Stomach (tissue), 9 donors: ENCODE measurements around the gene KIF5A. TPM values are rescaled to one million over a fixed set of nuclear protein-coding genes. Genes with fewer than 3 reads are reported as not detected.

Source experiments
- DNase-seq, 2 donors: peaks; one replicate each; pipeline versions ENCODE4 v3.0.0 to v3.0.0-alpha.2; 2013 to 2019
- H3K27ac ChIP-seq, 5 donors: fragments of 200-600 bp in 4 of 5; sonication (generic) in 4 of 5; one replicate each; pipeline ENCODE4 v1.5.1; 2013 to 2019; ENCODE audit warnings: mild to moderate bottlenecking in 1 of 5, moderate library complexity in 1 of 5
- H3K27me3 ChIP-seq, 3 donors: fragments of 200-600 bp; sonication (generic); one replicate each; pipeline ENCODE4 v1.5.1; 2017 to 2019; ENCODE audit warnings: mixed run types in 1 of 3
- H3K36me3 ChIP-seq, 4 donors: fragments of 200-600 bp; sonication (generic); 1 replicate in 3 of 4; 2 replicates in 1 of 4; pipeline ENCODE4 v1.5.1; 2016 to 2019
- H3K4me1 ChIP-seq, 4 donors: fragments of 200-600 bp; sonication (generic); one replicate each; pipeline ENCODE4 v1.5.1; 2016 to 2019
- H3K4me3 ChIP-seq, 4 donors: fragments of 200-600 bp; sonication (generic) in 3 of 4; one replicate each; pipeline ENCODE4 v1.5.1; 2016 to 2019; ENCODE audit warnings: mild to moderate bottlenecking in 1 of 4
- H3K9me3 ChIP-seq, 4 donors: fragments of 200-600 bp; sonication (generic); one replicate each; pipeline ENCODE4 v1.5.1; 2016 to 2019
- EP300 ChIP-seq: sonication (generic); formaldehyde crosslinking; IDR thresholded peaks from one replicate; pipeline ENCODE4 v1.6.1; 2017; ENCODE audit warnings: antibody characterized with exemption
- POLR2A ChIP-seq, 4 donors: fragments of 450-650 bp; IDR thresholded peaks; one replicate each; pipeline ENCODE4 v1.6.1; 2016; ENCODE audit warnings: antibody characterized with exemption in 4 of 4, control low read depth in 2 of 4, mild to moderate bottlenecking in 1 of 4, moderate library complexity in 1 of 4
- POLR2AphosphoS5 ChIP-seq, 3 donors: sonication (generic); formaldehyde crosslinking; IDR thresholded peaks; one replicate each; pipeline ENCODE4 v1.6.1; 2016; ENCODE audit warnings: antibody characterized with exemption in 3 of 3
- WGBS, 5 donors: extraction: QIAGEN DNeasy Blood & Tissue Kit in 3 of 5; methylation state at CpG; one replicate each; pipeline versions ENCODE4 v1.1.5 to v1.1.7; 2013 to 2018; 5-methylcytosine and 5-hydroxymethylcytosine counted together
- intact Hi-C: fragments of 100-400 bp; cut with DNase I; formaldehyde crosslinking; loops from one replicate; pipeline ENCODE4 v1.15.1; 2023; ENCODE audit warnings: low total_unique reads
- polyA plus RNA-seq, 3 donors: library from polyadenylated mRNA; stranded (reverse); fragments of 200-250 nt; gene quantifications; one replicate each; pipeline ENCODE4 v1.2.3, GENCODE V29; 2013
- total RNA-seq, 5 donors: library from RNA; depleted of rRNA; stranded (reverse); fragments of >200 nt; gene quantifications; one replicate each; pipeline versions ENCODE4 v1.1.0 to v1.2.3, GENCODE V29; 2014 to 2016
- TF ChIP-seq, protein P1 (sequence below), 7 experiments: fragments of 450-650 bp in 4 of 7; fragments of 200-600 bp in 3 of 7; sonication (generic) in 3 of 7; IDR thresholded peaks; one replicate each; pipeline ENCODE4 v1.5.1; 2016 to 2019; ENCODE audit warnings: antibody characterized with exemption in 7 of 7, control low read depth in 2 of 7, mild to moderate bottlenecking in 1 of 7
- donor health status: healthy with polysubstance abuse.
- donor health status: Bipolar disorder and iron deficiency.
- donor health status: healthy.

KIF5A gene
- total and polyA plus RNA-seq, 8 donors: 0.19 to 2.3 (median 1.3) TPM; not detected in 1

DNA sequence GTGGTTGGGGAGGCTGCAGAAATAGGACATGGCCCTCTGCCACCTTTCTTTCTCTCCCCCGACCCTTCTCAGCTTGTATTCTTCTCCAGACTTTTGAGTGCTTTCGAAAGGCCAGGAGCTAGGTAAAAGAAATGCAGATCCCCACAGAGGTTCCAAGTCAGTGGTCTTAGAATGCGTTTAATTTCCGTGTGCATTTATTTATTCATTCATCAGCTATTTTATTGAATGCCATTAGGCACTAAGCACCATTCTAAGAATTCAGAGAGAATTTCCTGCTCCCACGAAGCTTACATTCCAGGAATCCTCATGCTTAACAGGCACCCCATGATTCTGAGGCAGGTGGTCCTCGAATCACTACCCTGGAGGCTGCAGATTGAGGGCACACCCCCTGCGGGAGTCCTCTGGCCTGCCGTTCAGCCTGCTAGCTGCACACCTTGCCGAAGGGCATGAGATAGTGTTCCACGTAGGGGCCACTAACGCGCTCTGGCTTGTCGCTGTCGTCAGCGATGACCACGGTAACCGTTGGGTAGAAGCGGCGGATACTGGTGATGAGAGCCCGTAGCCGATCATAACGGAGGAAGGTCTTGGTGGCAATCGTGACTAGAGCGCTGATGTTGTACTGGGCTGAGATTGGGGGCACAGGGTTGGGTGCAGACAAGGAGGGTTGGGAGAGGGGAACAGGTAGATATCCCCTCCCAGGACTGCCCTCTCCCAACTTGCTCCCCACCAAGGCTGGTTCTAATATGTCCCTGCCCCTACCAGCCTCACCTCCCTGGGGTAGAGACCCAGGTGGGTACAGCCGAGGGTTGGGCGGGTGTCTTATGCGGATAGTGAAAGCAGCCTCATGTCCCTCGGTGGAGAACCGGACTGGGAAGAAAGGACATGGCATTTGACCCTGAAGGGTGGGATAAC, 78.7 kb downstream of the KIF5A start:
- H3K9me3 ChIP-seq: no peaks in the 10 kb centered on the region
- no peak overlapping the region for H3K27ac ChIP-seq
- DNase-seq: peak in 1 of 2 donors; percentile 6
- H3K36me3 ChIP-seq: peaks cover 0 to 18% (median 3%) of the 10 kb centered on the region in 4 donors
- H3K27me3 ChIP-seq: peaks cover 0 to 98% (median 81%) of the 10 kb centered on the region in 3 donors
- 42 to 62% (median 46%) methylated on average over 29 of the region's 29 CpGs for WGBS, 5 donors
- intact Hi-C loops: no loop called here
- TF ChIP-seq POLR2AphosphoS5 (IDR thresholded peaks at IDR 0.05) (no peak), EP300 (no peak), POLR2A (IDR thresholded peaks at IDR 0.05) (no peak)
- TF ChIP-seq, protein P1, sequence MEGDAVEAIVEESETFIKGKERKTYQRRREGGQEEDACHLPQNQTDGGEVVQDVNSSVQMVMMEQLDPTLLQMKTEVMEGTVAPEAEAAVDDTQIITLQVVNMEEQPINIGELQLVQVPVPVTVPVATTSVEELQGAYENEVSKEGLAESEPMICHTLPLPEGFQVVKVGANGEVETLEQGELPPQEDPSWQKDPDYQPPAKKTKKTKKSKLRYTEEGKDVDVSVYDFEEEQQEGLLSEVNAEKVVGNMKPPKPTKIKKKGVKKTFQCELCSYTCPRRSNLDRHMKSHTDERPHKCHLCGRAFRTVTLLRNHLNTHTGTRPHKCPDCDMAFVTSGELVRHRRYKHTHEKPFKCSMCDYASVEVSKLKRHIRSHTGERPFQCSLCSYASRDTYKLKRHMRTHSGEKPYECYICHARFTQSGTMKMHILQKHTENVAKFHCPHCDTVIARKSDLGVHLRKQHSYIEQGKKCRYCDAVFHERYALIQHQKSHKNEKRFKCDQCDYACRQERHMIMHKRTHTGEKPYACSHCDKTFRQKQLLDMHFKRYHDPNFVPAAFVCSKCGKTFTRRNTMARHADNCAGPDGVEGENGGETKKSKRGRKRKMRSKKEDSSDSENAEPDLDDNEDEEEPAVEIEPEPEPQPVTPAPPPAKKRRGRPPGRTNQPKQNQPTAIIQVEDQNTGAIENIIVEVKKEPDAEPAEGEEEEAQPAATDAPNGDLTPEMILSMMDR (IDR thresholded peaks at IDR 0.05): no peak
- peaks cover 13 to 34% (median 29%) of the 10 kb centered on the region in 4 donors for H3K4me1 ChIP-seq
- no peak overlapping the region for H3K4me3 ChIP-seq

DNA sequence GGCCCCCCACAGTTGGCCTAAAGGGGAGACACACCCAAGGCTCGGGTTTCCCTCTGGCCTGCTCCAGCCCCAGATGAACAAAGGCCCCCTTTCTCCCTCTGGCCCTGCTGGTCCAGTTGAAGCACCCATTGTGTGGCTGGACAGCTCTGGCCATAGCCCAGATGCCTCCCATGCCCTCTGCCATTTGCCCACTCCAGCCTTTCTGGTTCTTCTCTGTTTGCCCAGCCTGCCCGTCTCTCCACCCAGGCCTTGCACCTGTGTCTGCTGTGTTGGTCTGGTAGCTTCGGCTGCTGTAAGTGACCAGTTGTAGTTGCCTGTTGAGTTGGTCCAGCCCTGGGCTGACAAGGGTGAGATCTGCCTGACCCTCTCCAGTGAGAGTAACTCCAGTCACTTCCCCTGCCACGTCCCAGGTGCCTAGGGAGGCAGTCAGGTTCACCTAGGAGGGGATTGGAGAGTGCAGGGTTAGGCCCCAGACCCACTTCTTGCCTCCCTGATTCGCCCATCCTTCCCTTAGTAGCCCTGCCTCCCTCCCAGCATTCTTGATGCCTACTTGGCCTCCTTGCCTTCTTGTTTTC, 80.1 kb downstream of the KIF5A start:
- peaks cover 13 to 34% (median 30%) of the 10 kb centered on the region in 4 donors for H3K4me1 ChIP-seq
- no peaks in the 10 kb centered on the region for H3K9me3 ChIP-seq
- DNase-seq: peak in 1 of 2 donors; percentile 13
- peaks cover 0 to 92% (median 74%) of the 10 kb centered on the region in 3 donors for H3K27me3 ChIP-seq
- peaks cover 0 to 18% (median 3%) of the 10 kb centered on the region in 4 donors for H3K36me3 ChIP-seq
- no peak overlapping the region for H3K4me3 ChIP-seq
- intact Hi-C loops: loop anchor here (10.0 kb wide), 1 partner anchor 55 kb away; no protein-coding TSS in a partner anchor
- TF ChIP-seq EP300 (no peak), POLR2A (IDR thresholded peaks at IDR 0.05) (no peak), POLR2AphosphoS5 (IDR thresholded peaks at IDR 0.05) (no peak)
- TF ChIP-seq, protein P1 (IDR thresholded peaks at IDR 0.05): no peak
- WGBS, 5 donors: 69 to 80% (median 70%) methylated on average over 5 of the region's 5 CpGs
- no peak overlapping the region for H3K27ac ChIP-seq

DNA sequence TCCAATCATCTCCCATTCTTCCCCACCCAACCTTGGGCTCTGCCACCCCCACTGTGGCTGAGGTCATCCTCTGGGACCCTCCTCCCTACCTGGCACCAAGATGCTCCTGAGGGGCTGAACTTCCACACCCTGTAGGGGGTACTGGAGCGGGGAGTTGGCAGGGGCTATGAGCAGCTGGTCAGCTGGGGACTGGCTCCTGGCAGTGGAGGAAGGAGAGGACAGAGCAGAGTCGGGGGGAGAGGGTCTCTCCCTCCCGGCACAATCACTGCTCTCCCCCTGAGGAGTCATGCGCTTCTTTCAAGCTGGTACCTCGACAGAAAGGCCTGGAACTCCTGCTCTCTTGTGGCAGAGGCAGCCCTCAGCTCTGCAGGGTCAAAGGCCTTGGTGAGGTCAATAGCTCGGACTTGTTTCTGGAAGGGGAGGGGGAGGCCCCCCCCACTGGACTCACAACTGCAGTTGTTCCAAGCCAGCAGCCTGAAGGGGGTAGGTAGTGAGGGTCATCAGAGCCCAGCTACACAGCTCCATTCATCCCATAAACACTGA, 81.1 kb downstream of the KIF5A start:
- intact Hi-C loops: loop anchor here (10.0 kb wide), 1 partner anchor 54 kb away; no protein-coding TSS in a partner anchor
- no peak overlapping the region for H3K27ac ChIP-seq
- WGBS, 5 donors: 41 to 51% (median 47%) methylated on average over 6 of the region's 6 CpGs
- H3K9me3 ChIP-seq: no peaks in the 10 kb centered on the region
- H3K27me3 ChIP-seq: peaks cover 0 to 92% (median 68%) of the 10 kb centered on the region in 3 donors
- peak in 1 of 2 donors; percentile 3 for DNase-seq
- no peak overlapping the region for H3K4me3 ChIP-seq
- peaks cover 0 to 8% (median 2%) of the 10 kb centered on the region in 4 donors for H3K36me3 ChIP-seq
- H3K4me1 ChIP-seq: peaks cover 13 to 34% (median 30%) of the 10 kb centered on the region in 4 donors
- no peak for TF ChIP-seq POLR2A (IDR thresholded peaks at IDR 0.05)
- TF ChIP-seq POLR2AphosphoS5 (IDR thresholded peaks at IDR 0.05): no peak
- no peak for TF ChIP-seq EP300
- TF ChIP-seq, protein P1 (IDR thresholded peaks at IDR 0.05): no peak

DNA sequence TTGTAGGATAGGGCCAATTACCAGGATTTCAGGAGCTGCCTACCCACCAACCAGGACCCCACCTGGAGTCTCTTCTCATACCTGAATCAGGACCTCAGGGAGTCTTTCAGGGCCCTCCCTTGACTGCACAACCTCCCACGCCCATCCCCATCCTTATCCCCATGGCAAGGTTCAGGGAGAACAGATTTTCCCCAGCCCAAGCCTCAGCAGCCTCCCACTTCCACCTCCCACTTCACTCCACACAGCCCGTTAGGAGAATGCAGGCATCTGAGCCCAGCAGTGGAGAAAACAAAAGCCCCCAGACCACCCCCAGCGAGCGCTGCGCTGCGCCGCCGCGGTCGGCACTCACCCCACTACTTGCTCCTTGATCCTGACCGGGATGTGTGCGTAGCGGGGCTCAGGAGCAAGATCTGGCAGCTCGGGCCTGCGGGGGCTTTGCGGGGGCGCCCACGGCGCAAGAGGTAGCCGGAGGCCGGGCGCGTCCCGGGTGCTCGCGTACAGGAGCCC, 81.8 kb downstream of the KIF5A start:
- Histone ChIP-seq H3K36me3 (peaks cover 0 to 1% (median 0%) of the 10 kb centered on the region in 4 donors), H3K4me1 (peaks cover 13 to 34% (median 30%) of the 10 kb centered on the region in 4 donors), H3K27me3 (peaks cover 0 to 88% (median 62%) of the 10 kb centered on the region in 3 donors), H3K4me3 (peak overlapping the region; percentile 51 to 64 (median 56)), H3K27ac (peak overlapping the region in 1 of 5 donors; percentile 60), H3K9me3 (no peaks in the 10 kb centered on the region)
- intact Hi-C loops: loop anchor here (10.0 kb wide), 1 partner anchor 53 kb away; no protein-coding TSS in a partner anchor
- TF ChIP-seq POLR2AphosphoS5 (IDR thresholded peaks at IDR 0.05) (no peak), POLR2A (IDR thresholded peaks at IDR 0.05) (no peak), EP300 (no peak)
- TF ChIP-seq, protein P1 (IDR thresholded peaks at IDR 0.05): no peak
- 8 to 11% (median 9%) methylated on average over 7 to 26 of the region's 26 CpGs for WGBS, 5 donors
- DNase-seq: peak in 1 of 2 donors; percentile 3
